GM10248 (cell line): ENCODE data around the gene SNTG2.

Source experiments
- CTCF ChIA-PET: fragments of 300-600 bp; sonication (Branson Sonifier 250); formaldehyde crosslinking; extraction: SDS; loops from one replicate; lab custom pipeline; 2021; ENCODE audit warnings: antibody characterized with exemption; lab: Yijun Ruan, JAX
- POLR2A ChIA-PET: fragments of 350-650 bp; sonication (Branson Sonifier 250); formaldehyde crosslinking; extraction: SDS; loops from one replicate; lab custom pipeline; 2020; ENCODE audit warnings: antibody characterized with exemption; lab: Yijun Ruan, JAX
- DNase-seq: peaks from one replicate; pipeline ENCODE4 v3.0.0; 2012; ENCODE audit errors: extremely low spot score
- TF ChIP-seq, protein P1 (sequence below): IDR thresholded peaks from 2 replicates; pipeline ENCODE4 v1.5.1; 2012; ENCODE audit warnings: mild to moderate bottlenecking, low read depth; ENCODE audit errors: extremely low read depth, missing control alignments, control extremely low read depth

SNTG2 gene

DNA sequence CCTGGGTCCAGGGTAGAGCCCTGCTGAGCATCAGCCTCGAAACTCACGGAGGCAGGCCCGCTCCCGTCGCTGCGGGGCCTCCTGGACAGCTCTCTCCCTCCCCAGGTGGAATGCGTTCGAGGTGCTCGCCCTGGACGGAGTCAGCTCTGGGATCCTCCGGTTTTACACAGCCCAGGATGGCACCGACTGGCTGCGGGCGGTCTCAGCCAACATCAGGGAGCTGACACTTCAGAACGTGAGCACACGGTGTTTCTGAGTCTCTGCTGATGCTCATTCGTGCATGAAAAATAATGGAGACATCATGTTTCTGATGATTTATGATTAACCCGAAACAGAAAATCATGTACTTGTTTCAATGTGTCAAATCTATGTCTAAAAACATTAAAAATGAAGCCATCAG, 287.1 kb downstream of the SNTG2 start:
- ChIA-PET CTCF (no interaction called here), POLR2A (no interaction called here)
- TF ChIP-seq, protein P1, sequence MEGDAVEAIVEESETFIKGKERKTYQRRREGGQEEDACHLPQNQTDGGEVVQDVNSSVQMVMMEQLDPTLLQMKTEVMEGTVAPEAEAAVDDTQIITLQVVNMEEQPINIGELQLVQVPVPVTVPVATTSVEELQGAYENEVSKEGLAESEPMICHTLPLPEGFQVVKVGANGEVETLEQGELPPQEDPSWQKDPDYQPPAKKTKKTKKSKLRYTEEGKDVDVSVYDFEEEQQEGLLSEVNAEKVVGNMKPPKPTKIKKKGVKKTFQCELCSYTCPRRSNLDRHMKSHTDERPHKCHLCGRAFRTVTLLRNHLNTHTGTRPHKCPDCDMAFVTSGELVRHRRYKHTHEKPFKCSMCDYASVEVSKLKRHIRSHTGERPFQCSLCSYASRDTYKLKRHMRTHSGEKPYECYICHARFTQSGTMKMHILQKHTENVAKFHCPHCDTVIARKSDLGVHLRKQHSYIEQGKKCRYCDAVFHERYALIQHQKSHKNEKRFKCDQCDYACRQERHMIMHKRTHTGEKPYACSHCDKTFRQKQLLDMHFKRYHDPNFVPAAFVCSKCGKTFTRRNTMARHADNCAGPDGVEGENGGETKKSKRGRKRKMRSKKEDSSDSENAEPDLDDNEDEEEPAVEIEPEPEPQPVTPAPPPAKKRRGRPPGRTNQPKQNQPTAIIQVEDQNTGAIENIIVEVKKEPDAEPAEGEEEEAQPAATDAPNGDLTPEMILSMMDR, result no peak
- DNase-seq, result no peak

DNA sequence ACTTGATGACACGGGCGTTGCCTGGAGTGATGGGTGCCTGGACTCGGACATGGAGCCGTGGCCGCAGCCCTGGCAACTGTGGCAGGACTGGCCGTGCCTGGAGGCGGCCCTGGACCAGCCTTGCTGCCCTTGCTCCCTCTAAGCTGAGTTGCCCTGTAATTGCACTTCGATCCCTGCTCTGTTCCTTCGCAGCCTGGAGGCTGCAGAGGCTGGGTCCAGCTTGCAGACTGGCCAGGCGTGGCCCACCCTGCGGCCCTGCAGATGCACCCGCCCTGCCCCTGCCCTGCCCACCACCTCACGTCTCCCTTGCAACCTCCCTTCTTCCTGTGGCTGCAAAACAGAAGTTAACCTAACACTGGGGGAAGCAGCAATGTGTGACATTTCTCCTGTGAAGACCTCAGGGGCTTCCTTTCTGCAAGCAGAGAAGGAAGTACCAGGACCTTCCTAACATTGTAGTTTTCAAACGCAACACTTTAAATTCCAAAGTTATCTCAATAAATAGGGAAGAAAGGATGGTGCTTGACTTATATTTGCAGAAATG, 288.0 kb downstream of the SNTG2 start:
- CTCF ChIA-PET, result no interaction called here

DNA sequence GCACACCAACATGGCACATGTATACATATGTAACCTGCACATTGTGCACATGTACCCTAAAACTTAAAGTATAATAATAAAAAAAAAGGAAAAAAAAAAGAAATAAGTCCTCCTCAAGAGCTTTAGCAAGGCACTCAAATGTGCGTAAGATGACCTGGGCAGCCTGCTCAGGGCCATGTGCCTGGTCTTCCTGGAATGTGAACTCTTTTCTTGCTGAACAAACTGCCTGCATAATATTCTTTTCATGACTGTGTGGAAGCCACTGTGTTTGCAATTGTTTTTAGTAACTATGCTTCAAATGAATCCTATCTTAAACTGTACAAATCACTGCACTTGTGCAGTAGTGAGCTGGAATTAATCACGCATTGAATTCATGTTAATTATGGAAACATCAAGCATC, 294.5 kb downstream of the SNTG2 start:
- TF ChIP-seq, protein P1, result no peak
- ChIA-PET POLR2A (no interaction called here), CTCF (no interaction called here)
- no peak for DNase-seq

More for the DNA sequence above, 288.0 kb downstream of the SNTG2 start:
- POLR2A ChIA-PET, result no interaction called here
- DNase-seq, result no peak
- TF ChIP-seq, protein P1, result no peak

DNA sequence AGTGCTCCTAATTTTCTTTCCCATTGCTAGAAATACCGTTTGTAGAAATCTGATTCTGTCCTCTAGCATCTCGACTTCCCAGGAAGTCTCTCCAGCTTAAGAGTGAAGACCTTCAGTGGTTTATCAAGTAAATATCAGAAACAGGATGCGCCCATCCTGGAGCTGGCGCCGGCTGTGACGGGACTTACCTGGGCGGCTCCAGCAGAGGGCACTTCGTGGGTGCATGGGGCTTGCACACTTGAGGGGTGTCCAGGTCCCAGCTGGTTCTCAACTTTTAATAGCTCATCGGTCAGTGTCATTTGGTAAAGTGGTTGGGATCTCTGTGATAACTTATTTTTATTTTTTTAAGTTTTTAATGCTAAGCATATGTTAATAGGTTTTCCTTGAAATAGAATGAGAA, 295.6 kb downstream of the SNTG2 start:
- TF ChIP-seq, protein P1, result no peak
- POLR2A ChIA-PET, result no interaction called here
- CTCF ChIA-PET, result no interaction called here
- DNase-seq, result no peak

DNA sequence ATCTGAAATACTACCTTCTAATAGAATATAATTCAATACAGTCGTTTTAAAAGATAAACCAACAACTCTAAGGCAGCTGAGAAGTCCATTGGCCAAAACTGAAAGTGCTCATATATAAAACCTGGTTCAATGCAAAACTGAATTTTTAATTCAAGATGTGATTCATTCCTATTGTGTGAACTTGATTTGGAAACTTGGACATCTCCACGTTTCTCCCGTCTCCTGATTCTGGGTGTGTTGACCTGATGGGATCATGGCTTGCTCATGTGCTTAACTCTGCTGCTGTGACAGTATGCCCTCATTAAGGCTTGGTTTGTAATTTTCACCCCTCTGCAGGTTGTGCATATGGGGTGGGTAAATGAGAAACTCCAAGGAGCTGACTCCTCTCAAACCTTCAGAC, 296.3 kb downstream of the SNTG2 start:
- TF ChIP-seq, protein P1, result no peak
- ChIA-PET POLR2A (no interaction called here), CTCF (no interaction called here)
- DNase-seq, result no peak

DNA sequence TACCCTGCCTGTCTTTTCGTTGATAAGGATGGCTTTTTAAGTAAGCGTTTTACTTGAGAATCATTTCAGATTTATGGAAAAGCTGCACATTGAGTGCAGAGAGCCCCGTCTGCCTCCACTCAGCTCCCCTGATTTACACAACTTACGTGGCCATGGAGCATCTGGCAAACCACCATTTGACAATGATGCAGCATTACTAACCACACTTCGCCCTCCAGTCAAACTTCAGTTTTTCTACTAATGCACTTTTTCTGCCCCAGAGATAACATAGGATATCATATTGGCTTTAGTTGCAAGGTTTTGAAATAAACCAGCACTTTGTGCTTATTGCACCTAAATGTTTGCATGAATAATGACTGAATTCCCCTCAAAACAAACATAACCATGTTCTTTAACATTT, 297.5 kb downstream of the SNTG2 start:
- CTCF ChIA-PET, result interaction anchor here (1.1 kb wide), 1 partner anchor 9 kb away, joined by 5 read pairs; no protein-coding TSS in a partner anchor
- no peak for DNase-seq
- TF ChIP-seq, protein P1, result no peak
- POLR2A ChIA-PET, result no interaction called here
